ENCODE measurements around the gene PKDREJ.

- TF ChIP-seq, protein P1, sequence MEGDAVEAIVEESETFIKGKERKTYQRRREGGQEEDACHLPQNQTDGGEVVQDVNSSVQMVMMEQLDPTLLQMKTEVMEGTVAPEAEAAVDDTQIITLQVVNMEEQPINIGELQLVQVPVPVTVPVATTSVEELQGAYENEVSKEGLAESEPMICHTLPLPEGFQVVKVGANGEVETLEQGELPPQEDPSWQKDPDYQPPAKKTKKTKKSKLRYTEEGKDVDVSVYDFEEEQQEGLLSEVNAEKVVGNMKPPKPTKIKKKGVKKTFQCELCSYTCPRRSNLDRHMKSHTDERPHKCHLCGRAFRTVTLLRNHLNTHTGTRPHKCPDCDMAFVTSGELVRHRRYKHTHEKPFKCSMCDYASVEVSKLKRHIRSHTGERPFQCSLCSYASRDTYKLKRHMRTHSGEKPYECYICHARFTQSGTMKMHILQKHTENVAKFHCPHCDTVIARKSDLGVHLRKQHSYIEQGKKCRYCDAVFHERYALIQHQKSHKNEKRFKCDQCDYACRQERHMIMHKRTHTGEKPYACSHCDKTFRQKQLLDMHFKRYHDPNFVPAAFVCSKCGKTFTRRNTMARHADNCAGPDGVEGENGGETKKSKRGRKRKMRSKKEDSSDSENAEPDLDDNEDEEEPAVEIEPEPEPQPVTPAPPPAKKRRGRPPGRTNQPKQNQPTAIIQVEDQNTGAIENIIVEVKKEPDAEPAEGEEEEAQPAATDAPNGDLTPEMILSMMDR (IDR thresholded peaks at IDR 0.05; ENCODE audit: low read depth, low read length), result no peak
- TF ChIP-seq MAX (IDR thresholded peaks at IDR 0.05; ENCODE audit: low read depth, low read length), result no peak
- no peak for TF ChIP-seq POLR2A (IDR thresholded peaks at IDR 0.05; ENCODE audit: extremely low read depth, insufficient read length)
Measured at GRCh38 chr22:46274381-46274780, 11.2 kb upstream of the PKDREJ start.
